ENCODE data around the gene SLC2A4RG. TPM values are rescaled to one million over a fixed set of nuclear protein-coding genes. Genes with fewer than 3 reads are reported as not detected.

SLC2A4RG gene
- total and polyA plus RNA-seq, 2 experiments from 2014 or later: 43.9 to 50.4 TPM

GRCh38 chr20:63789836-63790571 is 50.4 kb downstream of the SLC2A4RG start:
- Histone ChIP-seq H3K27me3 (no peaks in the 10 kb centered on the region), H2AFZ (no peak overlapping the region), H4K20me1 (ENCODE audit: insufficient read depth, poor library complexity, severe bottlenecking) (no peaks in the 10 kb centered on the region), H3K9me3 (ENCODE audit: low read depth) (no peaks in the 10 kb centered on the region), H3K4me1 (ENCODE audit: insufficient read depth) (no peaks in the 10 kb centered on the region), H3K9me2 (replicated peaks; ENCODE audit: insufficient read depth) (no peaks in the 10 kb centered on the region), H3K36me3 (replicated peaks; ENCODE audit: insufficient read depth, low read depth) (no peaks in the 10 kb centered on the region), H3K4me2 (no peak overlapping the region), H3K4me3 (no peak overlapping the region), H3K27ac (no peak overlapping the region), H3K79me2 (no peaks in the 10 kb centered on the region)
- no peak for DNase-seq (ENCODE audit: low spot score)
- TF ChIP-seq EZH2 (IDR thresholded peaks at IDR 0.05; ENCODE audit: borderline replicate concordance): no peak
- no peak for TF ChIP-seq CTCF (IDR thresholded peaks at IDR 0.05; ENCODE audit: poor library complexity)
- TF ChIP-seq EZH2phosphoT487 (IDR thresholded peaks at IDR 0.05; ENCODE audit: low read depth, severe bottlenecking, unreplicated experiment): no peak
- WGBS (ENCODE audit: low lambda C conversion rate, missing lambda C conversion rate): 96% methylated on average over 56 of the region's 57 CpGs

- Histone ChIP-seq H3K4me2 (no peak overlapping the region), H2AFZ (no peak overlapping the region), H3K27ac (no peak overlapping the region), H4K20me1 (ENCODE audit: insufficient read depth, poor library complexity, severe bottlenecking) (no peaks in the 10 kb centered on the region), H3K79me2 (no peaks in the 10 kb centered on the region), H3K36me3 (replicated peaks; ENCODE audit: insufficient read depth, low read depth) (no peaks in the 10 kb centered on the region), H3K9me2 (replicated peaks; ENCODE audit: insufficient read depth) (no peaks in the 10 kb centered on the region), H3K9me3 (ENCODE audit: low read depth) (no peaks in the 10 kb centered on the region), H3K4me1 (ENCODE audit: insufficient read depth) (no peaks in the 10 kb centered on the region), H3K27me3 (no peaks in the 10 kb centered on the region), H3K4me3 (no peak overlapping the region)
- WGBS (ENCODE audit: low lambda C conversion rate, missing lambda C conversion rate): 96% methylated on average over 36 of the region's 37 CpGs
- DNase-seq (ENCODE audit: low spot score): no peak
- TF ChIP-seq CTCF (IDR thresholded peaks at IDR 0.05; ENCODE audit: poor library complexity) (no peak), EZH2phosphoT487 (IDR thresholded peaks at IDR 0.05; ENCODE audit: low read depth, severe bottlenecking, unreplicated experiment) (no peak), EZH2 (IDR thresholded peaks at IDR 0.05; ENCODE audit: borderline replicate concordance) (no peak)
These were observed 51.1 kb downstream of the SLC2A4RG start for GRCh38 chr20:63790572-63791168.

- 77% methylated on average over 23 of the region's 23 CpGs for WGBS (ENCODE audit: low lambda C conversion rate, missing lambda C conversion rate)
- no peak for DNase-seq (ENCODE audit: low spot score)
- Histone ChIP-seq H3K4me3 (no peak overlapping the region), H3K9me2 (replicated peaks; ENCODE audit: insufficient read depth) (no peaks in the 10 kb centered on the region), H3K4me1 (ENCODE audit: insufficient read depth) (no peaks in the 10 kb centered on the region), H3K79me2 (no peaks in the 10 kb centered on the region), H3K27me3 (no peaks in the 10 kb centered on the region), H3K27ac (no peak overlapping the region), H3K36me3 (replicated peaks; ENCODE audit: insufficient read depth, low read depth) (no peaks in the 10 kb centered on the region), H2AFZ (no peak overlapping the region), H3K9me3 (ENCODE audit: low read depth) (no peaks in the 10 kb centered on the region), H4K20me1 (ENCODE audit: insufficient read depth, poor library complexity, severe bottlenecking) (no peaks in the 10 kb centered on the region), H3K4me2 (no peak overlapping the region)
- TF ChIP-seq EZH2phosphoT487 (IDR thresholded peaks at IDR 0.05; ENCODE audit: low read depth, severe bottlenecking, unreplicated experiment): no peak
- TF ChIP-seq CTCF (IDR thresholded peaks at IDR 0.05; ENCODE audit: poor library complexity): no peak
- no peak for TF ChIP-seq EZH2 (IDR thresholded peaks at IDR 0.05; ENCODE audit: borderline replicate concordance)
These were observed 52.1 kb downstream of the SLC2A4RG start for GRCh38 chr20:63791497-63792156.

Data from hepatocyte (in vitro differentiated cells).